ENCODE data around the gene MRTFB. TPM values are rescaled to one million over a fixed set of nuclear protein-coding genes. Genes with fewer than 3 reads are reported as not detected.

MRTFB gene
- total RNA-seq, 8 experiments from 2014 or later: 4.2 to 32.2 (median 13.6) TPM

GRCh38 chr16:14215941-14216340, 144.8 kb downstream of the MRTFB start:
- WGBS, 10 experiments: 81 to 100% (median 95%) methylated on average over 1 to 3 of the region's 3 CpGs
- no peak for ATAC-seq (replicated peaks in 6 of 8)
- in situ Hi-C loops (cut with MboI; ENCODE audit: low pct_unique_long_range_greater_than_20kb in 2 of 9, low sequenced_read_pairs in 9 of 9, unreplicated experiment in 9 of 9): loop anchor here in 1 of 9 experiments (25.0 kb wide), 1 partner anchor 279 kb away; no protein-coding TSS in a partner anchor
- Histone ChIP-seq H3K4me3 (no peak overlapping the region), H3K27ac (no peak overlapping the region), H3K4me1 (replicated peaks in 1 of 2) (no peaks in the 10 kb centered on the region)

- in situ Hi-C loops (cut with MboI; ENCODE audit: low pct_unique_long_range_greater_than_20kb in 2 of 9, low sequenced_read_pairs in 9 of 9, unreplicated experiment in 9 of 9): loop anchor here in 1 of 9 experiments (25.0 kb wide), 1 partner anchor 283 kb away; no protein-coding TSS in a partner anchor
- Histone ChIP-seq H3K27ac (no peak overlapping the region), H3K4me3 (no peak overlapping the region), H3K4me1 (replicated peaks in 1 of 2) (no peaks in the 10 kb centered on the region)
- no peak for ATAC-seq (replicated peaks in 6 of 8)
- WGBS, 10 experiments: 95 to 100% (median 96%) methylated on average over 1 to 3 of the region's 3 CpGs; no CpG with 5 or more reads in 7 of the 10 experiments
Measured at GRCh38 chr16:14219983-14220382, 148.9 kb downstream of the MRTFB start.

- 68 to 100% (median 95%) methylated on average over 1 to 2 of the region's 2 CpGs for WGBS, 10 experiments
- H3K27ac ChIP-seq: no peak overlapping the region
- ATAC-seq (replicated peaks in 6 of 8): no peak
- no peak overlapping the region for H3K4me3 ChIP-seq
- H3K4me1 ChIP-seq (replicated peaks in 1 of 2): no peaks in the 10 kb centered on the region
- in situ Hi-C loops (cut with MboI; ENCODE audit: low pct_unique_long_range_greater_than_20kb in 2 of 9, low sequenced_read_pairs in 9 of 9, unreplicated experiment in 9 of 9): loop anchor here in 1 of 9 experiments (25.0 kb wide), 1 partner anchor 286 kb away; no protein-coding TSS in a partner anchor
Measured at GRCh38 chr16:14223632-14224031, 152.5 kb downstream of the MRTFB start.

- Histone ChIP-seq H3K27ac (no peak overlapping the region), H3K4me1 (replicated peaks in 1 of 2) (no peaks in the 10 kb centered on the region), H3K4me3 (no peak overlapping the region)
- in situ Hi-C loops (cut with MboI; ENCODE audit: low pct_unique_long_range_greater_than_20kb in 2 of 9, low sequenced_read_pairs in 9 of 9, unreplicated experiment in 9 of 9): loop anchor here in 2 of 9 experiments (25.0 kb wide), 1 partner anchor 288 kb away; no protein-coding TSS in a partner anchor
- WGBS, 10 experiments: 60 to 100% (median 90%) methylated on average over 1 to 3 of the region's 3 CpGs; no CpG with 5 or more reads in 1 of the 10 experiments
- ATAC-seq (replicated peaks in 6 of 8): no peak
Measured at GRCh38 chr16:14225457-14225856, 154.3 kb downstream of the MRTFB start.

- in situ Hi-C loops (cut with MboI; ENCODE audit: low pct_unique_long_range_greater_than_20kb in 2 of 9, low sequenced_read_pairs in 9 of 9, unreplicated experiment in 9 of 9): loop anchor here in 2 of 9 experiments (25.0 kb wide), 1 partner anchor 295 kb away; no protein-coding TSS in a partner anchor
- Histone ChIP-seq H3K4me3 (no peak overlapping the region), H3K27ac (no peak overlapping the region), H3K4me1 (replicated peaks in 1 of 2) (peaks cover 11 to 21% of the 10 kb centered on the region in 2 donors)
- ATAC-seq (replicated peaks in 6 of 8): peak in 6 of 8 experiments; percentile 39 to 99 (median 98)
- 10 to 93% (median 57%) methylated on average over 2 to 9 of the region's 9 CpGs for WGBS, 10 experiments
Measured at GRCh38 chr16:14232106-14232864, 161.2 kb downstream of the MRTFB start.

GRCh38 chr16:14236401-14236800, 165.3 kb downstream of the MRTFB start:
- in situ Hi-C loops (cut with MboI; ENCODE audit: low pct_unique_long_range_greater_than_20kb in 2 of 9, low sequenced_read_pairs in 9 of 9, unreplicated experiment in 9 of 9): loop anchor here in 2 of 9 experiments (25.0 kb wide), 1 partner anchor 299 kb away; no protein-coding TSS in a partner anchor
- no peak overlapping the region for H3K27ac ChIP-seq
- ATAC-seq (replicated peaks in 6 of 8): no peak
- peaks cover 10 to 19% of the 10 kb centered on the region in 2 donors for H3K4me1 ChIP-seq (replicated peaks in 1 of 2)
- 82 to 100% (median 90%) methylated on average over 1 to 3 of the region's 5 CpGs; no CpG with 5 or more reads in 4 of the 10 experiments for WGBS, 10 experiments
- H3K4me3 ChIP-seq: no peak overlapping the region

GRCh38 chr16:14238756-14239155, 167.6 kb downstream of the MRTFB start:
- in situ Hi-C loops (cut with MboI; ENCODE audit: low pct_unique_long_range_greater_than_20kb in 2 of 9, low sequenced_read_pairs in 9 of 9, unreplicated experiment in 9 of 9): loop anchor here in 2 of 9 experiments (25.0 kb wide), 1 partner anchor 301 kb away; no protein-coding TSS in a partner anchor
- WGBS, 10 experiments: 70 to 100% (median 90%) methylated on average over 1 to 5 of the region's 5 CpGs; no CpG with 5 or more reads in 1 of the 10 experiments
- no peak overlapping the region for H3K27ac ChIP-seq
- no peaks in the 10 kb centered on the region for H3K4me1 ChIP-seq (replicated peaks in 1 of 2)
- ATAC-seq (replicated peaks in 6 of 8): no peak
- no peak overlapping the region for H3K4me3 ChIP-seq

GRCh38 chr16:14239791-14240190, 168.7 kb downstream of the MRTFB start:
- 17 to 100% (median 67%) methylated on average over 2 to 6 of the region's 6 CpGs for whole genome bisulfite sequencing, 10 experiments
- ATAC-seq (replicated peaks in 6 of 8): peak in 3 of 8 experiments; percentile 48 to 77 (median 70)
- in situ Hi-C loops (cut with MboI; ENCODE audit: low pct_unique_long_range_greater_than_20kb in 2 of 9, low sequenced_read_pairs in 9 of 9, unreplicated experiment in 9 of 9): loop anchor here in 2 of 9 experiments (10.0 to 25.0 kb wide), 2 partner anchors 285 to 302 kb away; no protein-coding TSS in a partner anchor
- no peak overlapping the region for H3K27ac ChIP-seq
- H3K4me3 ChIP-seq: no peak overlapping the region
- H3K4me1 ChIP-seq (replicated peaks in 1 of 2): no peaks in the 10 kb centered on the region

GRCh38 chr16:14240219-14240843, 169.2 kb downstream of the MRTFB start:
- Histone ChIP-seq H3K4me3 (no peak overlapping the region), H3K4me1 (replicated peaks in 1 of 2) (no peaks in the 10 kb centered on the region), H3K27ac (no peak overlapping the region)
- in situ Hi-C loops (cut with MboI; ENCODE audit: low pct_unique_long_range_greater_than_20kb in 2 of 9, low sequenced_read_pairs in 9 of 9, unreplicated experiment in 9 of 9): loop anchor here in 2 of 9 experiments (10.0 to 25.0 kb wide), 2 partner anchors 284 to 303 kb away; no protein-coding TSS in a partner anchor
- ATAC-seq (replicated peaks in 6 of 8): peak in 3 of 8 experiments; percentile 74 to 99 (median 85)
- WGBS, 10 experiments: 35 to 100% (median 77%) methylated on average over 1 to 10 of the region's 10 CpGs

GRCh38 chr16:14240964-14241363, 169.8 kb downstream of the MRTFB start:
- Histone ChIP-seq H3K4me1 (replicated peaks in 1 of 2) (no peaks in the 10 kb centered on the region), H3K4me3 (no peak overlapping the region), H3K27ac (no peak overlapping the region)
- in situ Hi-C loops (cut with MboI; ENCODE audit: low pct_unique_long_range_greater_than_20kb in 2 of 9, low sequenced_read_pairs in 9 of 9, unreplicated experiment in 9 of 9): loop anchor here in 2 of 9 experiments (10.0 to 25.0 kb wide), 2 partner anchors 284 to 304 kb away; no protein-coding TSS in a partner anchor
- ATAC-seq (replicated peaks in 6 of 8): no peak
- WGBS, 10 experiments: 0 to 91% (median 77%) methylated on average over 1 to 7 of the region's 7 CpGs; no CpG with 5 or more reads in 1 of the 10 experiments

GRCh38 chr16:14241631-14242030, 170.5 kb downstream of the MRTFB start:
- in situ Hi-C loops (cut with MboI; ENCODE audit: low pct_unique_long_range_greater_than_20kb in 2 of 9, low sequenced_read_pairs in 9 of 9, unreplicated experiment in 9 of 9): loop anchor here in 2 of 9 experiments (10.0 to 25.0 kb wide), 2 partner anchors 283 to 304 kb away; no protein-coding TSS in a partner anchor
- H3K4me1 ChIP-seq (replicated peaks in 1 of 2): no peaks in the 10 kb centered on the region
- ATAC-seq (replicated peaks in 6 of 8): no peak
- H3K4me3 ChIP-seq: no peak overlapping the region
- 60 to 100% (median 93%) methylated on average over 1 to 3 of the region's 3 CpGs; no CpG with 5 or more reads in 3 of the 10 experiments for WGBS, 10 experiments
- no peak overlapping the region for H3K27ac ChIP-seq

- in situ Hi-C loops (cut with MboI; ENCODE audit: low pct_unique_long_range_greater_than_20kb in 2 of 9, low sequenced_read_pairs in 9 of 9, unreplicated experiment in 9 of 9): loop anchor here in 2 of 9 experiments (10.0 to 25.0 kb wide), 2 partner anchors 282 to 305 kb away; no protein-coding TSS in a partner anchor
- H3K4me3 ChIP-seq: no peak overlapping the region
- WGBS, 10 experiments: 88 to 100% (median 96%) methylated on average over 1 to 3 of the region's 3 CpGs; no CpG with 5 or more reads in 1 of the 10 experiments
- no peak overlapping the region for H3K27ac ChIP-seq
- ATAC-seq (replicated peaks in 6 of 8): no peak
- H3K4me1 ChIP-seq (replicated peaks in 1 of 2): no peaks in the 10 kb centered on the region
Measured at GRCh38 chr16:14242769-14243168, 171.7 kb downstream of the MRTFB start.
